Measurements from ENCODE around the gene ERC2.

ERC2 gene

GRCh38 chr3:55716611-55717225, 751.5 kb downstream of the ERC2 start:
- Mint-ChIP-seq H3K27me3 (ENCODE audit: low read depth) (no peaks in the 10 kb centered on the region), H3K27ac (no peak overlapping the region), H3K4me1 (ENCODE audit: low read depth) (no peaks in the 10 kb centered on the region), H3K4me3 (no peak overlapping the region), H3K9me3 (no peaks in the 10 kb centered on the region), H3K36me3 (ENCODE audit: low read depth) (no peaks in the 10 kb centered on the region)

GRCh38 chr3:55716044-55716443, 752.2 kb downstream of the ERC2 start:
- Mint-ChIP-seq H3K27ac (no peak overlapping the region), H3K4me3 (no peak overlapping the region), H3K9me3 (no peaks in the 10 kb centered on the region), H3K36me3 (ENCODE audit: low read depth) (no peaks in the 10 kb centered on the region), H3K4me1 (ENCODE audit: low read depth) (no peaks in the 10 kb centered on the region), H3K27me3 (ENCODE audit: low read depth) (no peaks in the 10 kb centered on the region)

GRCh38 chr3:55714057-55714456, 754.2 kb downstream of the ERC2 start:
- Mint-ChIP-seq H3K36me3 (ENCODE audit: low read depth) (no peaks in the 10 kb centered on the region), H3K4me3 (no peak overlapping the region), H3K4me1 (ENCODE audit: low read depth) (no peaks in the 10 kb centered on the region), H3K27ac (no peak overlapping the region), H3K9me3 (no peaks in the 10 kb centered on the region), H3K27me3 (ENCODE audit: low read depth) (no peaks in the 10 kb centered on the region)

GRCh38 chr3:55711646-55712045, 756.6 kb downstream of the ERC2 start:
- Mint-ChIP-seq H3K4me1 (ENCODE audit: low read depth) (no peaks in the 10 kb centered on the region), H3K9me3 (no peaks in the 10 kb centered on the region), H3K4me3 (no peak overlapping the region), H3K27ac (no peak overlapping the region), H3K36me3 (ENCODE audit: low read depth) (no peaks in the 10 kb centered on the region), H3K27me3 (ENCODE audit: low read depth) (no peaks in the 10 kb centered on the region)

GRCh38 chr3:55709411-55710012, 758.8 kb downstream of the ERC2 start:
- no peak overlapping the region for H3K27ac Mint-ChIP-seq
- H3K4me3 Mint-ChIP-seq, result no peak overlapping the region
- no peaks in the 10 kb centered on the region for H3K4me1 Mint-ChIP-seq (ENCODE audit: low read depth)
- H3K27me3 Mint-ChIP-seq (ENCODE audit: low read depth), result no peaks in the 10 kb centered on the region
- no peaks in the 10 kb centered on the region for H3K36me3 Mint-ChIP-seq (ENCODE audit: low read depth)
- H3K9me3 Mint-ChIP-seq, result no peaks in the 10 kb centered on the region

GRCh38 chr3:55708921-55709320, 759.3 kb downstream of the ERC2 start:
- H3K36me3 Mint-ChIP-seq (ENCODE audit: low read depth), result no peaks in the 10 kb centered on the region
- H3K9me3 Mint-ChIP-seq, result no peaks in the 10 kb centered on the region
- H3K27ac Mint-ChIP-seq, result no peak overlapping the region
- H3K4me3 Mint-ChIP-seq, result no peak overlapping the region
- no peaks in the 10 kb centered on the region for H3K27me3 Mint-ChIP-seq (ENCODE audit: low read depth)
- no peaks in the 10 kb centered on the region for H3K4me1 Mint-ChIP-seq (ENCODE audit: low read depth)

- Mint-ChIP-seq H3K36me3 (ENCODE audit: low read depth) (no peaks in the 10 kb centered on the region), H3K27me3 (ENCODE audit: low read depth) (no peaks in the 10 kb centered on the region), H3K4me1 (ENCODE audit: low read depth) (no peaks in the 10 kb centered on the region), H3K9me3 (no peaks in the 10 kb centered on the region), H3K27ac (no peak overlapping the region), H3K4me3 (no peak overlapping the region)
Measured at GRCh38 chr3:55708242-55708641, 760.0 kb downstream of the ERC2 start.

- Mint-ChIP-seq H3K27ac (no peak overlapping the region), H3K9me3 (no peaks in the 10 kb centered on the region), H3K4me3 (no peak overlapping the region), H3K4me1 (ENCODE audit: low read depth) (no peaks in the 10 kb centered on the region), H3K36me3 (ENCODE audit: low read depth) (no peaks in the 10 kb centered on the region), H3K27me3 (ENCODE audit: low read depth) (no peaks in the 10 kb centered on the region)
Measured at GRCh38 chr3:55704521-55704920, 763.7 kb downstream of the ERC2 start.

GRCh38 chr3:55702822-55703221, 765.4 kb downstream of the ERC2 start:
- H3K4me1 Mint-ChIP-seq (ENCODE audit: low read depth), result no peaks in the 10 kb centered on the region
- H3K4me3 Mint-ChIP-seq, result no peak overlapping the region
- H3K27ac Mint-ChIP-seq, result no peak overlapping the region
- no peaks in the 10 kb centered on the region for H3K27me3 Mint-ChIP-seq (ENCODE audit: low read depth)
- no peaks in the 10 kb centered on the region for H3K9me3 Mint-ChIP-seq
- no peaks in the 10 kb centered on the region for H3K36me3 Mint-ChIP-seq (ENCODE audit: low read depth)

GRCh38 chr3:55701997-55702396, 766.3 kb downstream of the ERC2 start:
- Mint-ChIP-seq H3K9me3 (no peaks in the 10 kb centered on the region), H3K27ac (no peak overlapping the region), H3K27me3 (ENCODE audit: low read depth) (no peaks in the 10 kb centered on the region), H3K4me3 (no peak overlapping the region), H3K4me1 (ENCODE audit: low read depth) (no peaks in the 10 kb centered on the region), H3K36me3 (ENCODE audit: low read depth) (no peaks in the 10 kb centered on the region)

- Mint-ChIP-seq H3K4me3 (no peak overlapping the region), H3K4me1 (ENCODE audit: low read depth) (no peaks in the 10 kb centered on the region), H3K27me3 (ENCODE audit: low read depth) (no peaks in the 10 kb centered on the region), H3K36me3 (ENCODE audit: low read depth) (no peaks in the 10 kb centered on the region), H3K9me3 (no peaks in the 10 kb centered on the region), H3K27ac (no peak overlapping the region)
Measured at GRCh38 chr3:55698831-55699230, 769.4 kb downstream of the ERC2 start.

GRCh38 chr3:55697177-55697865, 770.9 kb downstream of the ERC2 start:
- no peaks in the 10 kb centered on the region for H3K27me3 Mint-ChIP-seq (ENCODE audit: low read depth)
- H3K9me3 Mint-ChIP-seq, result no peaks in the 10 kb centered on the region
- no peak overlapping the region for H3K4me3 Mint-ChIP-seq
- no peak overlapping the region for H3K27ac Mint-ChIP-seq
- H3K4me1 Mint-ChIP-seq (ENCODE audit: low read depth), result no peaks in the 10 kb centered on the region
- no peaks in the 10 kb centered on the region for H3K36me3 Mint-ChIP-seq (ENCODE audit: low read depth)

GRCh38 chr3:55692957-55693558, 775.2 kb downstream of the ERC2 start:
- Mint-ChIP-seq H3K4me3 (no peak overlapping the region), H3K9me3 (no peaks in the 10 kb centered on the region), H3K4me1 (ENCODE audit: low read depth) (no peaks in the 10 kb centered on the region), H3K36me3 (ENCODE audit: low read depth) (no peaks in the 10 kb centered on the region), H3K27ac (no peak overlapping the region), H3K27me3 (ENCODE audit: low read depth) (no peaks in the 10 kb centered on the region)

- Mint-ChIP-seq H3K27ac (no peak overlapping the region), H3K27me3 (ENCODE audit: low read depth) (no peaks in the 10 kb centered on the region), H3K4me1 (ENCODE audit: low read depth) (no peaks in the 10 kb centered on the region), H3K9me3 (no peaks in the 10 kb centered on the region), H3K36me3 (ENCODE audit: low read depth) (no peaks in the 10 kb centered on the region), H3K4me3 (no peak overlapping the region)
Measured at GRCh38 chr3:55692295-55692956, 775.8 kb downstream of the ERC2 start.

All from T-helper 1 cell treated with Interleukin-12 subunit alpha and Interleukin-12 subunit beta and Interleukin-4 antibody, amounts not matched to agents 30 μg/mL and 1 μg/mL, for 36 hours (primary cell).